Tongue (tissue), 2 donors: ENCODE results near the gene SIX5. TPM values are rescaled to one million over a fixed set of nuclear protein-coding genes. Genes with fewer than 3 reads are reported as not detected.

Experiments used
- DNase-seq: peaks from one replicate; pipeline ENCODE4 v3.0.0-alpha.2; 2015
- total RNA-seq: library from RNA; depleted of rRNA; stranded (reverse); fragments of >200 nt; gene quantifications from one replicate; pipeline ENCODE4 v1.2.3, GENCODE V29; 2014

Gene SIX5
- 21.5 TPM for total RNA-seq

DNA sequence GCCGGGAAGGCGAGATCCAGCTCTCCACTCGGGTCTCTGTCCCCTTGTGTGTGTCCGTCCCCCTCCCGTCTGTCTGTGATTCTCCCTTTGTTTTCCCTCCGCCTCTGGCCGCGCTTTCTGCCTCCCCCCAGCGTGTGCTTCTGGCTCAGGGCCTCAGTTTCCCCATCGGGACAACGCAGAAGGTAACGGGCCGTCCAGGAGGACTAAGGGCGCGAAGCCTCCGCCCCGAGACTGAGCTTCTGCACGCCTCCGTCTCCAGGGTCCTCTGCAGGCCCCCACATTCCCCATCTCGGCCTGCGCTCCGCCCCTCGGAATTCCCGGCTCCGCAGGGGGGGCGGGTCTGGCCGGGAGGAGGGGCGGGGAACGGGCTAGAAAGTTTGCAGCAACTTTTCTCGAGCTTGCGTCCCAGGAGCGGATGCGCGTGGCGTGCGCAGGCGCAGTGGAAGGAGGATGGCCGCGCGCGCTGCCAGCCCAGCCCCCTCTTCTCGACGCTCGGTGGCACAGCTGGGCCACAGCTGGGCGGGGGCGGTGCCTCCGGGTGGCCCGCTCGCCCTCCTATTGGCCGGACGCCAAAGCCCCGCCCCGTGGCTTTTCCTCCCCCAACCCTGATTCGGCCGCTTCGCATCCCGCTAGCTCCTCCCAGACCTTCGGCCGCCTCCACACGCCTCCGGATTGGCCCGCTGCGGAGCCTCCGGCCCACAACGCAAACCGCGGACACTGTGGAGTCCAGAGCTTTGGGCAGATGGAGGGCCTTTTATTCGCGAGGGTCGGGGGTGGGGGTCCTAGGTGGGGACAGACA, at the start of gene SIX5:
Gene SIX5, minus strand, starts transcription at position 269 of the 799 bp plus-strand sequence. CDS start 408 bp downstream, outside the sequence.
- DNase-seq: peak; percentile 99

DNA sequence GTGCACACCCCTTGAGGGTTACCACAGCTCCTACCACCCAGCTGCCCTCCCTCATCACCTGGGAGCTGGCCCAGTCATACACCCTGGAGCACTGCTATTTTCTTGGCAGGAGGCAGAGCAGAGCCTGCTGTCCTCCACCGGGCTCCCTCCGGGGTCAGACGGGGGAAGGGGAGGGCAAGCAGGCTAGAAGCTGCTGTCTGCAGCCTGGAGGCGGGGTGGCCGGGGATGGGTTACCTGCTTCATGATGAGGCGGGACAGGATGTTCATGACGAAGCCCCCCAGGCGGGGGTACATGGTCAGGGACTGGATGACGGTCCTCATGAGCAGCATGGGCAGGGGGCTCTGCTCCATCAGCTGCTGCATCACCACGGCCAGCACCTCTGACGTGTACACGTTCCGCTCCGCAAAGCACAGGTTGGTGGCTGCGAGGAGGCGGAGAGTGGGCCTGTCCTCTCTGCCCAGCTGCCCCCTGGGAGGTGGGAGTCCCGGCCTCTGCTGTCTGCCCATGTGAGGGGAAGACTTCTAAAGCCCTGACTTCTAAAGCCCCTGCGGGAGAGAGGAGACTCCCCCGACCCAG, 48.8 kb upstream of the SIX5 start:
- no peak for DNase-seq

DNA sequence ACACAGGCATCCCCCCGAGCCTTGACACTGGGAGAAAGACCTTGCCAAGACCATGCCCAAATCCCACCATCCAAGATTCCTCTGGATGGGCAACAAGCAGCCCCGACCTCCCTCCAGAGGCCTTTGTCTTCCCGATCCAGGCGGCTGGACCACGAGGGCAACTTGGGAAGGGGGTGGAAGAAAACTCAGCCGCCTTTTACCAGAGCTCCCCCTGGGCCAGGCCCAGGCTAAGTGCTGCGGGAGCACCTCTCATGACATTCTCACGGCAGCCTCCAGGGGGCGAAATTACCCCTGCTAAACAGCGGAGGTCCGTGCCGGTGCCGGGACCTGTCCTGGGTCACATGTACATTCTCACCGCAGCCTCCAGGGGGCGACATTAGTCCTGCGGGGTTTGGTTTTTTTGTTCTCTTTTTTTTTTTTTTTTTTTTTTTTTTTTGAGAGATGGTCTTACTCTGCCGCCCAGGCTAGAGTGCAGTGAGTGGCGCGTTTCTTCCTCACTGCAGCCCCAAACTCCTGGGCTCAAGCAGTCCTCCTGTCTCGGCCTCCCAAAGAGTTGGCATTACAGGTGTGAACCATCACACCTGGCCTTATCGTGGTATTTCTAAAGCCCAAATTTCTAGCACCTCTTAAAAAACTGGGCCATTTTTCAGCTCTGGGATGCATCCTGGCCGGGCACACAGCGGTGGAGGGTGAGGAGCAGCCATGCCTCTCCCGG, 48.1 kb upstream of the SIX5 start:
- DNase-seq: peak; percentile 97

DNA sequence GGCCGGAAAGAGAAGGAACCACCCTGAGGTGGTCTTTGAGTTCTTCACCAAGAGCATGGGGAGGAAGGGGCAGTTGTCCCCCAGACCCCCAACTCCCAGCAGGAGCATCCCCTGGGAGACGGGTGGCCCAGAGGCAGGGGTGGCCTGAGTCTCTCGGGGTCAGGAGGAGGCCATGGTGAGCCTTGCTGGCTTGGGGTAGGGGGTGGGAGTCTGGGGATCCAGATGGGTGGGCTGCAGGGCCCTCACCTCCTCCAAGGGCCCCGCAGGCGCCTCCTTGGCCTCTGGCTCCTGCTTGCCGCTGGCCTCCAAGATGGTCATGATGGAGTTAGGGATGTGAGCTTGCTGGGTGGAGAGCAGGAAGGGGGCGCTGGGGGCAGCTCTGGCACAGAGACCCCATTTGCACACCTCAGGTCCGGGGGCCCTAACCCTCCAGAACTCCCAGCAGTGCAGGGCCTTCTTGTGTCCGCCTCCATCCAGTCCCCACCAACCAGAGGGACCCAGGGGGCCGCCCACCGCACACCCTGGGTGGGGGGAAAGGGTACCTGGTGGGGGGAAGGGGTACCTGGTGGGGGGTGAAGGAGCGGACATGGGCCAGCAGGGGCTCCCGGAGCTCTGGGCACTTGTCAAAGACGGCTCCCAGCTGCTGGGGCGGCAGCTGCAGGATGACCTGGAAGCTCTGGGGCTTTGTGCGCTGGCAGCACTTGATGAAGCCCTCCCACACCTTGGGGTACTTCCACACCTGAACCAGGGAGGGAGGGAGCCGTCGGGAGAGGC, 47.4 kb upstream of the SIX5 start:
- no peak for DNase-seq

DNA sequence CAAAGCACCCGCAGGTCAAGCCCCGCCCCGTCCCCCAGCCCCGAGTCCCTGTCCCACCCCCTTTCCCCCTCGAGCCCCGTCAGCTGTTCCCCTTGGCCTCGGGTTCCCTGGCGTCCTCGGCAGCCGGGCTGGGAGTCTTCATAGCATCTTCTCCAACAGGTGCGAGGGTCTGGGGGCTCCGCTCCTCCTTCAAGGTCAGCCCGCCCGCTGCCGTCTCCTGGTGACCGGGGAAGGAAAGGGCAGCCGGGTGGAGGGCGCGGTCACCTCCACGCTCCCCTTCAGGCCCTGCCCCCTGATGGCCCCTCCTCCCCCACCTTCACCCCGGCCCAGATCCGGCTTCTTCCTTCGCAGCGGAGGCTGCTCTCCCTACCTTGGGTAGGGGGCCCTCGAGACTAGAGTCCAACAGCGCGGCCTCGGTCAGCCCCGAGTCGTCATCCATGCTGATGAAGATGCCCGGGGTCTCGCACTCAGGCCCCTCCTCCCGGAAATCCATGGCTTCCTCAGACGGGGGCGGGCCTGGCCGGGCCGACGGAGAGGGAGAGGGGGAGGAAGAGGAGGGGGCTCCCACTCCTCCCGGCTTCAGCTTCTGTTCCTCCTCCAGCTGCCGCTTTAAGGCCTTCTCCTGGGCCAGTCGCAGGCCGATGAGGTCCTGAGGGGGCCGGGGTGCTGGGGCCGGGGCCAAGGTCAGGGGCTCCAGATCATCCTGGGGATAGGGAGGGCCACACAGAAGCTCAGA, 46.6 kb upstream of the SIX5 start:
- peak; percentile 80 for DNase-seq

DNA sequence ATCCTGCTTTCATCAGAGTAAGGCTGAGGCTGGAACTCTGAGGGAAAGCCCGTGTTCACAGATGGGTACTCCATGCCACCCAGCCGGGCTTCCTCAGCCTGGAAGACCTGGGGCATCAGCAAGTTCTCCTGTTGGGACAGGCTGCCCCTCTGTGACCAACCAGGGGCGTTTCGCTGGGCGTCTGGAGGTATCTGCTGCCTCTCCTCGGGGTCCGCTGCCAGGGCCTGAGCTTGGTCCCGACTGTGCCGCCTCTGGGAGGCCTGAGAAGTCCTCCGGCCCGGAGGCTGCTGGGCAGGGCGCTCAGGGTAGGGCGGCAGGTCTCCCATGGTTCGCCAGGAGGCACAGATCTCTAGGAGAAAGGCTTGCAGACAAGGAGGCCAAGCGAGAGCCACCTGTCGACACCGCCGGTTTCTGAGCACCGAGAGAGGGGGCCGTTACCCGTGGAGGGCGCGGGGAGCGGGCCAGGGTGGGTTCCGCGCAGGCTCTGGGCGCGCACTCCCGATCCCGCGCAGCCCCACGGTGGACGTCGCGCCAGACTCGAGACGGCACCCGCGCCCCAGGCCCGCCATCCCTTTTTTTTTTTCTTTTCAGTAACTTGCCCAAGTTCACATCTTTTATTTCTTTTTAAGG, 45.9 kb upstream of the SIX5 start, which contains the start of gene RSPH6A:
Gene RSPH6A, minus strand, starts transcription at position 458 of the 630 bp plus-strand sequence. Its CDS starts 132 bp downstream, at position 326.
- DNase-seq: no peak

DNA sequence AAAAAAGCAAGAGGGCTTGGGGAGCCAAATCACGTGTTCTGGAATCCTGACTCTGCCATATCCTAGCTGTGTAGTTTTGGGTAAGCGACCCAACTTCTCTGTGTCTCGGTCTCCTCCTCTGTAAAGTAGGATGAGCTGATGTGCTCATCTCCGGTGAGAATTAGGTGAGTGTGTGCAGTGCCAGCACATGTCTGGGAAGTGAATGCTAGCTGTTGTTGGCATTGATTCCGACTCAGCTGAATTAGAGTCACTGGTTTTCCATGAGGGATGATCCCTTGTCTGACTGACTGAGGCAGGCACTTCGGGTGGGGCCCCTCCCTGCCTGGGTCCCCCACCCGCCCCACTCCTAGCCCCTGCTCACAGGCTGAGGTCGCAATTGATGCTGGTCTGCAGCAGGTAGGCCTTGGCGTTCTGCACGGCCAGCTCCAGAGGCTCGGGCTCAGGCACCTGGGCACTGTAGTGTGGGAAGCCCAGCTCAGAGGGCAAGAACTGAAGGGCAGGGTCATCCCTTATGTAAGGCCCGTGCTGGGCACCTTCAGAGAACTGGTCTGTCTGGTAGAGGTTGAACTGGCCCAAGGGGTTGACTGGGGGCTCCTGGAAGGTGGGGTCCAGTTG, 45.2 kb upstream of the SIX5 start:
- no peak for DNase-seq

DNA sequence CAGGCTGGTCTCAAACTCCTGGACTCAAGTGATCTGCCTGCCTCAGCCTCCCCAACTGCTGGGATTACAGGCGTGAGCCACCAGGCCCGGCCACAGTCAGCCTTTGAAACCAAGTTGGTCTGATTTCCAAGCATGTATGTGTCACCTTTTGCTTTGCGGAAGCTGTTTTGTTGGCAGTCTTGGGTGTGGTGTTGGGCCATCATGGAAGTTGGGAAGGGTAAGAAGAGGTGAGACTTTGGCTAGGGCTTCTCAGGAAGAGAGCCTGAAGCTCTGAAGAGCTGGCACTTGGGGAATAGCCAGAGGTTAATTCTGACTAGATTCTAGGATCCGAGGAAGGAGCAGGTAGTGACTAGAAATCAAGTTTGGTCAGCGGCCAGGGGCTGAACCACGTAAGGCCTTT, 43.2 kb upstream of the SIX5 start:
- no peak for DNase-seq

DNA sequence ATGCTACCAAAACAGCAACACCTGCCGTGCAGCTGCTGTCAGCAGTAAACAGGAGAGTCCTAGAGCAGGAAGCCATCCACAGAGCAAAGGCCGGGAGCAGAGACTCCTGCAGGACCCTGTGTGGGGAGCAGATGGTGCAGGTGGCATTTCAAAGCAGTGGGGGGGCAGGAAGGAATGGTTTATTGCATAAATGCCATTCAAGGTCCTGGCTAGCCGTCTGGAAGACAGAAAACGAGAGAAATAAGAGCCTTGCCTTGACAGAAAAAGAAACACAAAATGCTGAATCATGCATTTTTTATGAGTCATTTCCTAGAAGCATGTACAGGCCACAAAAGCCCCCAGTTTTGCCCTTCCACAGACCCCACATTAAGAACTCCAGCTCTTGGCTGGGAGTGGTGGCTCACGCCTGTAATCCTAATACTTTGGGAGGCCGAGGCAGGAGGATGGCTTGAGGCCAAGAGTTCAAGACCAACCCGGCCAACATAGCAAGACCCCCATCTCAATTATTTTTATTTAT, 40.6 kb upstream of the SIX5 start:
- no peak for DNase-seq

DNA sequence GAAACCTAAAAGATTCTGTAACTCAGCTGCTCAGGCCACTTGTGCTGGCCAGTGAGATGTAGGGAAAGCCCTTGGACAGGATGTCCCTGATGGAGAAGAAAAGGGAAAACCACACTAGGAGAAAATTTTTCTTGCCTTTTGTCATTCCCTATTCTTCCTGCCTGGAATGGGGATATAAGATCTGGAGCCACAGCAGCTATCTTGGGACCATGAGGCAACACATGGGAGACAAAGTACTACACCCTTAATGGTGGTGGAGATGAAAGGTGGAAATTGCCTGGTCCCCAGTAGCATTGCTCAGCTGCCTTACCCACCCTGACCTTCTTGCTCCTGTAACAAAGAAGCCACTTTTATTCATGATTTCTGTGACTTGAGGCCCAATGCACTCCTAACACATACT, 36.7 kb upstream of the SIX5 start:
- DNase-seq: no peak

DNA sequence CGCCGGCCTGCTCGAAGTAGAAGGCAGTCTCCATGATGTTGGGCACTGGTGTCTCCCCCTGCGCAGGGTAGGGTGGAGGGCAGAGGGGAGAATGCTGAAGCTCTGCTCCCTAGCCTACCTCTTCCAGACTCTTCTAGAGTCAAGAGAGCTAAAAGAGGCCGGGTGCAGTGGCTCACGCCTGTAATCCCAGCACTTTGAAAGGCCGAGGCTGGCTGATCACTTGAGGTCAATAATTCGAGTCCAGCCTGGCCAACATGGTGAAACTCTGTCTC, 35.8 kb upstream of the SIX5 start:
- no peak for DNase-seq

DNA sequence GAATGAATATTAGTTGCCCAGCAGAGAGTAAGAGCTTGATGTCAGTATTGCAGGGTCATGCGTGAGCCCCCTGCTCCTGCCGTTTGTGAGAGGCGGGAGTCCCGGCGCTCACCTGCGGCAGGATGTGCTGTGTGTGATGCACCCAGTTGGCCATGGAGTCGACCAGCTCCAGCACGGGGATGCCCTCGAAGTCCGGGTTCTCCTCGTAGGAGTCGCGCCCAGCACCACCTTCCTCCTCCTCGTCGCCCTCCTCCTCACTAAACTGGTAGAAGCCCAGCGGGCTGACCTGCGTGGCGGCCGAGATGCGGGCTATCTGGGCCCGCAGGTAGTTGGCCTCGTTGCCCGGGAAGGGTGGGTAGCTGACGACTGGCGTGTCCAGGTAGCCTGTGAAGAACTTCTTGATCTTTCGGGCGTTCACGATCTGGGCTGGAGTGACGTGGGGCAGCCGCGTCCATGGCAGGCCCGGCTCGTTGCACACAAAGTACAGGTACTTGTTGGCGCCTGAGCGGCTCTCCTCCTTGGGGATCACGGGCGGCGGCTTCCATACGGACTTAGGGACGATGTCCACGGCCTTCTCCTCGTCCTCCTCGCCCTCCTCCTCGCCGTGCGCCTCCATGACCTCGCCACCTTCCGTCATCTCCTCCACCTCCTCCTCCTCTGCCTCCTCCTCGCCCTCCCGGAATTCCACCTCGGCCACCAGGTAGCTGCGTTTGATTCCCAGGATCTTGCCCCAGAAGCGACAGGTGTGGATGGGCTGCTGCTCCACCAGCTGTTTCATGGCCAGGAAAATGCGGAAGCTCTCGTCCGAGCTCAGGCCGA, 35.3 kb upstream of the SIX5 start:
- DNase-seq: no peak

DNA sequence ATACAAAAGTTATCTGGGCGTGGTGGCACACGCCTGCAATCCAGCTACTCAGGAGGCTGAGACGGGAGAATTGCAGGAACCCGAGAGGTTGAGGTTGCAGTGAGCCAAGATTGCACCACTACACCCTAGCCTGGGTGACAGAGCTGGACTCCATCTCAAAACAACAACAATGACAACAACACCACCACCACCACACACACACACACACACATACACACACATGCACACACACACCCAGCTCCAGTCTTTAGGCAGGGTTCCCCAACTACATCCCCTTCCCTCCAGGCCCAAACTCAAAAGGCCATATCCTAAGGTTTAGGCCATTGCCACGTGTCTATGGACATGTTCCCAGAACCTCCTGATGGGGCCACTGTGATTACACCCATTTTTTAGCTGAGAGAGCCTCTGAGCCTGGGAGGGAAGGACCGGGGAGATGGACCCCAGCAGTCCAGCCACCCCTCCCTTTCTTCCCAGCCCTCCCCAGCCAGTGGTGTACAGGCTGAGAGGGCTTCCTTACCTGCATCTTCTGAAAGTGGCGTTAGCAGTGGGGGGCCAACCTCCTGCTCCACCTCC, 32.6 kb upstream of the SIX5 start:
- DNase-seq: no peak

DNA sequence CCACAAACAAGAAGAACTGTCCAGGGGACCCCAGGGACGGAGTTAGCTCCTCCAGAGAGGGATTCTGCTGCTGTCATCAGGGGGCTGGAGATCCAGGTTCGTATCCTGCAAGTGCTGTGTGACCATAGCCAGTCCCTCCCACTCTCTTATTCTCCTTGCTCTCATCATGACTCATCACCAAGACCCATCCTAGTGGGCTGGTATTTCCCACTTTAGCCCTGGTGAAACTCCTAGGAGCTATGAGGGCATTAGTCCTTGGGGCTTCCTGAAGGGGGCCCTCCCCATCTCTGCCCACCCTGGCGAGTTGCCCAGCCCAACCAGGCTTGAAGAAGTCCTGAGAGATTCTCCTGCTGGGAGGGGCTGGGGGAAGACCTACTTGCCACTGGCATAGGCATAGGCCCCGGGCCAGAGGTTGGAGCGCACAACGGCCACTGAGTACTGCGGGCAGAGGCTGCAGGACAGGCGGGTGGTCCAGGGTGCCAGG, 31.1 kb upstream of the SIX5 start:
- DNase-seq: no peak

DNA sequence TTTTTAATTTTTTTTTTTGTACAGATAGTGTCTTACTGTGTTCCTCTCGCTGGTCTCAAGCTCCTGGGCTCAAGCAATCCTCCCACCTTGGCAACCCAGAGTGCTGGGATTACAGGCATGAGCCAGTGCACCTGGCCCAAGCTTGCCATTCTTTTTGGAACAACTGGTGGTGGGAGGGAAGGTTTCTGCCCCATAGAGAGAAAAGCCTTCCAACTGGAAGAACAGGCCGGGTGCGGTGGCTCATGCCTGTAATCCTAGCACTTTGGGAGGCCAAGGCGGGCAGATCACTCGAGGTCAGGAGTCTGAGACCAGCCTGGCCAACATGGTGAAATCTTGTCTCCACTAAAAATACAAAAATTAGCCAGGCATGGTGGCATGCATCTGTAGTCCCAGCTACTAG, 30.5 kb upstream of the SIX5 start:
- peak; percentile 49 for DNase-seq

DNA sequence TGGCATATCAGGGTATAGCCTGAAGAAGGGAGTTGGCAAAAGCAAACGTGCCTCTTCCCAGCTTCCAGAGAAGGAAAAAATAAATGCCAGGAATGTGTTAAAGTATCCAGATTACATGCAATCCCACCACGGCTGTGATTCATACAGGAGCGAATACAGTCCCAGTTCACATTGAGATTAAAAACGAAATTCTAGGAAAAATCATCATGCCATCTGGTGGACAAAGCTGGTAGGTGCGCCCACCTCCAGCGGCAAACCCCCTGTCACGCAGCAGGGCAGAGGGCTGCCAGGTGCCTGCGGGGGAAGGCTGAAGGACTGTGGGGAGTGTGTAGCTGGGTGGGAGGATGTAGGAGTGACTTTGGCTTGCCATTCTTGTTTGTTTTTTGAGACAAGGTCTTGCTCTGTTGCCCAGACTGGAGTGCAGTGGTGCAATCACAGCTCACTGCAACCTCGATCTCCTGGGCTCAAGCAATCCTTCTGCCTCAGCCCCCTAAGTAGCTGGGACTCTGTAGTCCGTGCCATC, 30.0 kb upstream of the SIX5 start:
- DNase-seq: peak; percentile 86

DNA sequence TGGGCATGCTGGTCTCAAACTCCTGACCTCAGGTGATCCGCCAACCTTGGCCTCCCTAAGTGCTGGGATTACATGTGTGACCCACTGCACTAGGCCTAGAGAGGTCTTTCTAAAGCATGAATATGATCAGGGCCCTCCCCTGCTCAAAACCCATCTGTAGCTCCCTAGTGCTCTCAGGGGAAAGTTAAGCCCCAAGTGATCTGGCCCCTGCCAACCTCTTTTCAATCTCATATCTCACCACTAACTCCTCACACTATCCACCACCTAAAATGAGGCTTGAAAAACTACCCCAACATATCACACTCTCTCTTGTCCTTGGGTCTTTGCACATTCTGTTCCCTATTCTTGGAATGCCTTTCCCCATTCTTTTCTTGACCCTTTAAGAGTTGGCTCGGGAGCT, 25.6 kb upstream of the SIX5 start:
- DNase-seq: no peak

DNA sequence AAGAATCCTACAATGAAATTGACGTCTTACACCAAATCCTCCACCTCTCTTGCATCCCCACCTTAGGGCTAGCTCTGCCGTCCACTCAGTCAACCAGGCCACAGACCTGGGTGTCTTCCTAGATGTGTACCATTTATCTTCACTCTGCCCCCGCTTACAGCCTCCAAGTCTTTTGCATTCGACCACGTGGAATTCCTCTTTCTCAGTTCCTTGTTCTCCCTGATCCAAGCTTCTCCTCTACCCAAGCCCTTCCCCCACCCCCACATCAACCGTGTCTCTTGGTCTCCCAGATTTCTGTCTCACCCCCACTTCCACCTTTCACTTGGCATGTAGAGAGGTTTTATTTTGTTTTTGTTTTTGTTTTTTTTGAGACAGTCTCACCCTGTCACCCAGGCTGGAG, 24.8 kb upstream of the SIX5 start:
- DNase-seq: no peak

DNA sequence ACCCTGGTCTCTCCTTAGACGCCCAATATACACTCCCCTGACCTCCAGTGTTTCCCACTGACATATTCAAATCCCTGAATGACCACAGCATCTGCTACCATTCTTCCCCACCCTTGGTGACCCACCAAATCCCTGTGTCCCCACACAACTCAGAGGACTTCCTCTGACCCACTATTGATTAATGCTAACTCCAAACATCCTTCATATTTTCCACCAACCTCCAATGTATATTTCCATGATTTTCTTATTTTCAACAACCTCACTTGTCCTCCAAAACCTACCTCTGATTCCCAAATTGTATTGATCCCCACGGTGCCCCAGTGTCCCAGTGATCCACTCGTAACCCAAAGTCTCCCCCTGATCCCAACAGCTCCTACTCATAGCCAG, 24.1 kb upstream of the SIX5 start:
- no peak for DNase-seq
